Neuronal stem cell (in vitro differentiated cells): Measurements from ENCODE around the gene GREM1.

Source experiments
- DNase-seq: peaks from one replicate; pipeline ENCODE4 v3.0.0-alpha.2; 2013; ENCODE audit warnings: low spot score
- H2AFZ ChIP-seq: one replicate; pipeline ENCODE4 v1.6.1; 2013; ENCODE audit warnings: mild to moderate bottlenecking, low read length, inconsistent platforms
- H2AK5ac ChIP-seq: 2 replicates; pipeline ENCODE4 v1.6.1; 2013; ENCODE audit warnings: low read depth, mild to moderate bottlenecking, inconsistent platforms, low read length, moderate library complexity, mixed read lengths
- H2BK120ac ChIP-seq: 2 replicates; pipeline ENCODE4 v1.6.1; 2013; ENCODE audit warnings: low read depth, mild to moderate bottlenecking, inconsistent platforms, low read length, moderate library complexity, mixed read lengths
- H2BK12ac ChIP-seq: one replicate; pipeline ENCODE4 v1.6.1; 2013; ENCODE audit warnings: low read length, inconsistent platforms
- H2BK15ac ChIP-seq: 2 replicates; pipeline ENCODE4 v1.6.1; 2013; ENCODE audit warnings: mild to moderate bottlenecking, low read length, inconsistent platforms, mixed read lengths
- H2BK5ac ChIP-seq: one replicate; pipeline ENCODE4 v1.6.1; 2013; ENCODE audit warnings: inconsistent platforms, mild to moderate bottlenecking, low read length, moderate library complexity
- H3K14ac ChIP-seq: one replicate; pipeline ENCODE4 v1.6.1; 2013; ENCODE audit warnings: low read length, inconsistent platforms
- H3K18ac ChIP-seq: 2 replicates; pipeline ENCODE4 v1.6.1; 2013; ENCODE audit warnings: low read length, inconsistent platforms
- H3K23ac ChIP-seq: 2 replicates; pipeline ENCODE4 v1.6.1; 2013; ENCODE audit warnings: low read depth, mild to moderate bottlenecking, mixed read lengths, low read length, inconsistent platforms; ENCODE audit not compliant: poor library complexity
- H3K27ac ChIP-seq: replicated peaks from 3 replicates; pipeline ENCODE4 v1.5.1; 2013; ENCODE audit warnings: low read length, inconsistent platforms
- H3K27me3 ChIP-seq, 3 experiments: 2 replicates each; pipeline ENCODE4 v1.6.1; 2013; ENCODE audit warnings: low read length in 3 of 3, mild to moderate bottlenecking in 2 of 3, inconsistent platforms in 1 of 3, low read depth in 1 of 3, mixed read lengths in 1 of 3, moderate library complexity in 1 of 3; ENCODE audit not compliant: control insufficient read depth in 3 of 3, insufficient read depth in 3 of 3
- H3K36me3 ChIP-seq, 2 donors: replicated peaks in 1 of 2; 2 replicates each; pipeline ENCODE4 v1.6.1; 2013; ENCODE audit warnings: low read length in 2 of 2; ENCODE audit not compliant: control insufficient read depth in 2 of 2, insufficient read depth in 2 of 2
- H3K4ac ChIP-seq: 2 replicates; pipeline ENCODE4 v1.6.1; 2013; ENCODE audit warnings: inconsistent platforms, mild to moderate bottlenecking, low read length, moderate library complexity
- H3K4me1 ChIP-seq, 2 donors: 1 replicate in 1 of 2; 2 replicates in 1 of 2; pipeline ENCODE4 v1.6.1; 2013; ENCODE audit warnings: low read length in 2 of 2, low read depth in 1 of 2; ENCODE audit not compliant: control insufficient read depth in 2 of 2, insufficient read depth in 1 of 2
- H3K4me2 ChIP-seq: one replicate; pipeline ENCODE4 v1.6.1; 2013; ENCODE audit warnings: mild to moderate bottlenecking, low read length, inconsistent platforms; ENCODE audit not compliant: insufficient read depth, poor library complexity, severe bottlenecking
- H3K4me3 ChIP-seq, 2 donors: 2 replicates each; pipeline ENCODE4 v1.5.1; 2013; ENCODE audit warnings: low read length in 2 of 2, mild to moderate bottlenecking in 2 of 2, inconsistent platforms in 1 of 2, moderate library complexity in 1 of 2
- H3K79me1 ChIP-seq: one replicate; pipeline ENCODE4 v1.6.1; 2013; ENCODE audit warnings: low read depth, mild to moderate bottlenecking, inconsistent platforms, low read length, moderate library complexity
- H3K9ac ChIP-seq: one replicate; pipeline ENCODE4 v1.6.1; 2013; ENCODE audit warnings: mild to moderate bottlenecking, low read depth, low read length, inconsistent platforms; ENCODE audit not compliant: poor library complexity
- H3K9me3 ChIP-seq, 2 donors: replicated peaks in 1 of 2; 2 replicates each; pipeline versions ENCODE3 to v1.6.1; 2013; ENCODE audit warnings: low read length in 2 of 2, mild to moderate bottlenecking in 2 of 2, inconsistent platforms in 1 of 2, low read depth in 1 of 2, mixed read lengths in 1 of 2, moderate library complexity in 1 of 2; ENCODE audit not compliant: control insufficient read depth in 2 of 2, insufficient read depth in 1 of 2
- H4K8ac ChIP-seq: one replicate; pipeline ENCODE4 v1.6.1; 2013; ENCODE audit warnings: low read depth, mild to moderate bottlenecking, inconsistent platforms, low read length, moderate library complexity
- H4K91ac ChIP-seq: one replicate; pipeline ENCODE4 v1.6.1; 2013; ENCODE audit warnings: low read length, low read depth, mild to moderate bottlenecking, inconsistent platforms; ENCODE audit not compliant: poor library complexity
- WGBS, 2 donors: extraction: QIAGEN DNeasy Blood & Tissue Kit; methylation state at CpG; one replicate each; pipeline ENCODE4 v1.1.7; 2013; ENCODE audit warnings: missing lambda C conversion rate in 2 of 2, mixed read lengths in 1 of 2; ENCODE audit not compliant: insufficient read length in 2 of 2, insufficient replicate concordance in 1 of 2; ENCODE audit errors: extremely low coverage in 2 of 2; 5-methylcytosine and 5-hydroxymethylcytosine counted together

Gene GREM1

GRCh38 chr15:32705446-32705845 lies 12.4 kb upstream of the GREM1 start:
- no peak overlapping the region for H2BK5ac ChIP-seq
- no CpG with 5 or more reads among the region's 2 CpGs for WGBS, 2 donors

GRCh38 chr15:32706704-32707103 lies 11.1 kb upstream of the GREM1 start:
- H3K9ac ChIP-seq, result no peak overlapping the region
- no peak overlapping the region for H3K23ac ChIP-seq
- H3K14ac ChIP-seq, result no peak overlapping the region
- no peak overlapping the region for H2BK5ac ChIP-seq
- H3K4me3 ChIP-seq, result no peak overlapping the region
- H2AK5ac ChIP-seq, result no peak overlapping the region
- no peak overlapping the region for H3K27ac ChIP-seq
- no peak overlapping the region for H3K18ac ChIP-seq
- H2BK120ac ChIP-seq, result no peak overlapping the region
- DNase-seq, result no peak
- H3K79me1 ChIP-seq, result no peaks in the 10 kb centered on the region
- no peaks in the 10 kb centered on the region for H3K4me1 ChIP-seq
- H2BK15ac ChIP-seq, result no peak overlapping the region
- no peak overlapping the region for H4K8ac ChIP-seq
- no peaks in the 10 kb centered on the region for H3K9me3 ChIP-seq
- no CpG with 5 or more reads among the region's 3 CpGs for WGBS, 2 donors
- H3K36me3 ChIP-seq, result no peaks in the 10 kb centered on the region
- no peak overlapping the region for H4K91ac ChIP-seq
- H2BK12ac ChIP-seq, result no peak overlapping the region
- H3K4ac ChIP-seq, result no peak overlapping the region
- no peak overlapping the region for H3K4me2 ChIP-seq
- no peak overlapping the region for H2AFZ ChIP-seq
- peaks cover 0 to 44% (median 0%) of the 10 kb centered on the region in 3 experiments for H3K27me3 ChIP-seq

More at GRCh38 chr15:32705446-32705845, 12.4 kb upstream of the GREM1 start:
- H3K36me3 ChIP-seq, result no peaks in the 10 kb centered on the region
- no peak overlapping the region for H2AFZ ChIP-seq
- no peak overlapping the region for H3K4me3 ChIP-seq
- no peak overlapping the region for H4K91ac ChIP-seq
- no peak overlapping the region for H3K18ac ChIP-seq
- H3K79me1 ChIP-seq, result no peaks in the 10 kb centered on the region
- H3K9ac ChIP-seq, result no peak overlapping the region
- H2AK5ac ChIP-seq, result no peak overlapping the region
- no peak overlapping the region for H2BK12ac ChIP-seq
- no peak overlapping the region for H3K4ac ChIP-seq
- no peak for DNase-seq
- H3K4me1 ChIP-seq, result no peaks in the 10 kb centered on the region
- no peaks in the 10 kb centered on the region for H3K9me3 ChIP-seq
- H3K27me3 ChIP-seq, result peaks cover 0 to 45% (median 0%) of the 10 kb centered on the region in 3 experiments
- H3K14ac ChIP-seq, result no peak overlapping the region
- no peak overlapping the region for H2BK120ac ChIP-seq
- H2BK15ac ChIP-seq, result no peak overlapping the region
- H3K4me2 ChIP-seq, result no peak overlapping the region
- H3K27ac ChIP-seq, result no peak overlapping the region
- H3K23ac ChIP-seq, result no peak overlapping the region
- no peak overlapping the region for H4K8ac ChIP-seq

GRCh38 chr15:32707436-32707835 lies 10.4 kb upstream of the GREM1 start:
- H2BK120ac ChIP-seq, result no peak overlapping the region
- no peak overlapping the region for H2BK5ac ChIP-seq
- H2AFZ ChIP-seq, result no peak overlapping the region
- no peak overlapping the region for H3K14ac ChIP-seq
- H3K4me3 ChIP-seq, result no peak overlapping the region
- no peaks in the 10 kb centered on the region for H3K9me3 ChIP-seq
- no peak overlapping the region for H3K27ac ChIP-seq
- no peak overlapping the region for H4K91ac ChIP-seq
- no peak overlapping the region for H2BK12ac ChIP-seq
- no peak for DNase-seq
- H3K27me3 ChIP-seq, result peaks cover 0 to 41% (median 0%) of the 10 kb centered on the region in 3 experiments
- no peaks in the 10 kb centered on the region for H3K36me3 ChIP-seq
- no CpG with 5 or more reads among the region's 6 CpGs for whole genome bisulfite sequencing, 2 donors
- no peak overlapping the region for H2BK15ac ChIP-seq
- no peak overlapping the region for H4K8ac ChIP-seq
- no peak overlapping the region for H3K23ac ChIP-seq
- H3K18ac ChIP-seq, result no peak overlapping the region
- H2AK5ac ChIP-seq, result no peak overlapping the region
- H3K4ac ChIP-seq, result no peak overlapping the region
- no peaks in the 10 kb centered on the region for H3K4me1 ChIP-seq
- no peak overlapping the region for H3K9ac ChIP-seq
- H3K4me2 ChIP-seq, result no peak overlapping the region
- H3K79me1 ChIP-seq, result no peaks in the 10 kb centered on the region

GRCh38 chr15:32709295-32710033 lies 8.3 kb upstream of the GREM1 start:
- Histone ChIP-seq H2AK5ac (no peak overlapping the region), H3K14ac (no peak overlapping the region), H3K79me1 (no peaks in the 10 kb centered on the region), H3K4me1 (no peaks in the 10 kb centered on the region), H3K9ac (no peak overlapping the region), H2BK12ac (no peak overlapping the region), H3K4me2 (no peak overlapping the region), H4K91ac (no peak overlapping the region), H3K36me3 (no peaks in the 10 kb centered on the region), H2BK120ac (no peak overlapping the region), H3K9me3 (no peaks in the 10 kb centered on the region), H3K23ac (no peak overlapping the region), H3K27ac (no peak overlapping the region), H2BK15ac (no peak overlapping the region), H2BK5ac (no peak overlapping the region), H2AFZ (no peak overlapping the region), H3K4me3 (no peak overlapping the region), H3K18ac (no peak overlapping the region), H3K27me3 (peaks cover 0 to 52% (median 0%) of the 10 kb centered on the region in 3 experiments), H4K8ac (no peak overlapping the region), H3K4ac (no peak overlapping the region)
- DNase-seq, result no peak
- no CpG with 5 or more reads among the region's 9 CpGs for WGBS, 2 donors
